ENCODE measurements around the gene KCNQ1.

The KCNQ1 gene

GRCh38 chr11:2432628-2433071 lies 12.2 kb upstream of the KCNQ1 start:
- no peak for DNase-seq
- H3K27me3 ChIP-seq = no peaks in the 10 kb centered on the region
- no peaks in the 10 kb centered on the region for H3K36me3 ChIP-seq
- TF ChIP-seq CTCF (IDR thresholded peaks at IDR 0.05; ENCODE audit: low read depth, low read length) = no peak
- H3K4me3 ChIP-seq (ENCODE audit: low read depth, low read length) = no peak overlapping the region
- H3K9me3 ChIP-seq = no peaks in the 10 kb centered on the region
- H3K4me1 ChIP-seq = no peaks in the 10 kb centered on the region

GRCh38 chr11:2433106-2433925 lies 11.5 kb upstream of the KCNQ1 start:
- no peak for TF ChIP-seq CTCF (IDR thresholded peaks at IDR 0.05; ENCODE audit: low read depth, low read length)

GRCh38 chr11:2434008-2434407 lies 10.8 kb upstream of the KCNQ1 start:
- Histone ChIP-seq H3K4me3 (ENCODE audit: low read depth, low read length) (no peak overlapping the region), H3K27me3 (no peaks in the 10 kb centered on the region), H3K9me3 (no peaks in the 10 kb centered on the region), H3K4me1 (no peaks in the 10 kb centered on the region), H3K36me3 (no peaks in the 10 kb centered on the region)
- TF ChIP-seq CTCF (IDR thresholded peaks at IDR 0.05; ENCODE audit: low read depth, low read length) = no peak
- DNase-seq = no peak

More at GRCh38 chr11:2433106-2433925, 11.5 kb upstream of the KCNQ1 start:
- Histone ChIP-seq H3K36me3 (no peaks in the 10 kb centered on the region), H3K4me1 (no peaks in the 10 kb centered on the region), H3K9me3 (no peaks in the 10 kb centered on the region), H3K4me3 (ENCODE audit: low read depth, low read length) (no peak overlapping the region), H3K27me3 (no peaks in the 10 kb centered on the region)
- DNase-seq = no peak

GRCh38 chr11:2434506-2435255 lies 10.1 kb upstream of the KCNQ1 start:
- Histone ChIP-seq H3K4me1 (no peaks in the 10 kb centered on the region), H3K36me3 (no peaks in the 10 kb centered on the region), H3K4me3 (ENCODE audit: low read depth, low read length) (no peak overlapping the region), H3K27me3 (no peaks in the 10 kb centered on the region), H3K9me3 (no peaks in the 10 kb centered on the region)
- TF ChIP-seq CTCF (IDR thresholded peaks at IDR 0.05; ENCODE audit: low read depth, low read length) = no peak
- DNase-seq = no peak

- Histone ChIP-seq H3K27me3 (no peaks in the 10 kb centered on the region), H3K4me3 (ENCODE audit: low read depth, low read length) (no peak overlapping the region), H3K9me3 (no peaks in the 10 kb centered on the region), H3K4me1 (no peaks in the 10 kb centered on the region), H3K36me3 (no peaks in the 10 kb centered on the region)
- no peak for DNase-seq
- TF ChIP-seq CTCF (IDR thresholded peaks at IDR 0.05; ENCODE audit: low read depth, low read length) = no peak
Observed at GRCh38 chr11:2435288-2436012, 9.4 kb upstream of the KCNQ1 start.

Data from BE2C (cell line).